Measurements from ENCODE around the gene TMEM139.
"Not testable (repeated sequence)": the region's sequence is repeated elsewhere in the genome, so short reads cannot be mapped to it uniquely, and the experiment has no call there.

The TMEM139 gene

GRCh38 chr7:143258831-143259230 lies 25.9 kb upstream of the TMEM139 start:
- DNase-seq (ENCODE audit: low read depth in 2 of 3, low spot score in 1 of 3) = no peak

- DNase-seq (ENCODE audit: low read depth in 2 of 3, low spot score in 1 of 3) = no peak
Observed at GRCh38 chr7:143259765-143260164, 25.0 kb upstream of the TMEM139 start.

- DNase-seq (ENCODE audit: low read depth in 2 of 3, low spot score in 1 of 3) = no peak
Observed at GRCh38 chr7:143261901-143262300, 22.9 kb upstream of the TMEM139 start.

- peak; percentile 73 to 80 (median 73) for DNase-seq (ENCODE audit: low read depth in 2 of 3, low spot score in 1 of 3)
Observed at GRCh38 chr7:143263266-143264195, 21.2 kb upstream of the TMEM139 start, which contains the start of gene GSTK1. GSTK1 (plus strand) TSS chr7:143263441; CDS start chr7:143263514, 73 bp downstream.

- DNase-seq (ENCODE audit: low read depth in 2 of 3, low spot score in 1 of 3) = not testable (repeated sequence)
Observed at GRCh38 chr7:143264196-143264568, 20.6 kb upstream of the TMEM139 start.

GRCh38 chr7:143265017-143265693 lies 19.6 kb upstream of the TMEM139 start:
- DNase-seq (ENCODE audit: low read depth in 2 of 3, low spot score in 1 of 3) = no peak

- DNase-seq (ENCODE audit: low read depth in 2 of 3, low spot score in 1 of 3) = no peak
Observed at GRCh38 chr7:143269251-143269650, 15.5 kb upstream of the TMEM139 start.

- DNase-seq (ENCODE audit: low read depth in 2 of 3, low spot score in 1 of 3) = no peak
Observed at GRCh38 chr7:143271240-143271639, 13.5 kb upstream of the TMEM139 start.

GRCh38 chr7:143272871-143273270 lies 11.9 kb upstream of the TMEM139 start:
- no peak for DNase-seq (ENCODE audit: low read depth in 2 of 3, low spot score in 1 of 3)

- no peak for DNase-seq (ENCODE audit: low read depth in 2 of 3, low spot score in 1 of 3)
Observed at GRCh38 chr7:143279186-143280098, 5.3 kb upstream of the TMEM139 start.

- no peak for DNase-seq (ENCODE audit: low read depth in 2 of 3, low spot score in 1 of 3)
Observed at GRCh38 chr7:143280160-143280559, 4.6 kb upstream of the TMEM139 start.

GRCh38 chr7:143280566-143280965 lies 4.2 kb upstream of the TMEM139 start:
- no peak for DNase-seq (ENCODE audit: low read depth in 2 of 3, low spot score in 1 of 3)

- DNase-seq (ENCODE audit: low read depth in 2 of 3, low spot score in 1 of 3) = no peak
Observed at GRCh38 chr7:143281529-143281928, 3.2 kb upstream of the TMEM139 start.

GRCh38 chr7:143282124-143282523 lies 2.6 kb upstream of the TMEM139 start:
- no peak for DNase-seq (ENCODE audit: low read depth in 2 of 3, low spot score in 1 of 3)

GRCh38 chr7:143283381-143283780 lies 1.4 kb upstream of the TMEM139 start:
- DNase-seq (ENCODE audit: low read depth in 2 of 3, low spot score in 1 of 3) = no peak

GRCh38 chr7:143285470-143285778 lies 666 bp downstream of the TMEM139 start:
- DNase-seq (ENCODE audit: low read depth in 2 of 3, low spot score in 1 of 3) = no peak

- DNase-seq (ENCODE audit: low read depth in 2 of 3, low spot score in 1 of 3) = no peak
Observed at GRCh38 chr7:143285806-143286521, 1.2 kb downstream of the TMEM139 start.

- no peak for DNase-seq (ENCODE audit: low read depth in 2 of 3, low spot score in 1 of 3)
Observed at GRCh38 chr7:143286522-143286890, 1.7 kb downstream of the TMEM139 start.

- no peak for DNase-seq (ENCODE audit: low read depth in 2 of 3, low spot score in 1 of 3)
Observed at GRCh38 chr7:143287339-143287934, 2.7 kb downstream of the TMEM139 start.
